ENCODE data around the gene KCNAB3.
A peak's percentile ranks its signal among the peaks of the same experiment; 100 is the strongest.

The KCNAB3 gene

GRCh38 chr17:7894866-7895265, 34.8 kb downstream of the KCNAB3 start:
- no peak for DNase-seq (ENCODE audit: low spot score)
- in situ Hi-C loops (cut with MboI; ENCODE audit: low sequenced_read_pairs, unreplicated experiment), result no loop called here

GRCh38 chr17:7894226-7894625, 35.4 kb downstream of the KCNAB3 start:
- DNase-seq (ENCODE audit: low spot score), result no peak
- no peak for TF ChIP-seq CTCF (IDR thresholded peaks at IDR 0.05; ENCODE audit: borderline replicate concordance, control extremely low read depth, extremely low read depth, insufficient read depth, missing control alignments)
- in situ Hi-C loops (cut with MboI; ENCODE audit: low sequenced_read_pairs, unreplicated experiment), result no loop called here

More at GRCh38 chr17:7894866-7895265, 34.8 kb downstream of the KCNAB3 start:
- TF ChIP-seq CTCF (IDR thresholded peaks at IDR 0.05; ENCODE audit: borderline replicate concordance, control extremely low read depth, extremely low read depth, insufficient read depth, missing control alignments), result no peak

GRCh38 chr17:7893187-7893880, 36.3 kb downstream of the KCNAB3 start:
- DNase-seq (ENCODE audit: low spot score), result no peak
- TF ChIP-seq CTCF (IDR thresholded peaks at IDR 0.05; ENCODE audit: borderline replicate concordance, control extremely low read depth, extremely low read depth, insufficient read depth, missing control alignments), result no peak
- in situ Hi-C loops (cut with MboI; ENCODE audit: low sequenced_read_pairs, unreplicated experiment), result no loop called here

GRCh38 chr17:7889166-7889955, 40.3 kb downstream of the KCNAB3 start:
- no peak for DNase-seq (ENCODE audit: low spot score)
- in situ Hi-C loops (cut with MboI; ENCODE audit: low sequenced_read_pairs, unreplicated experiment), result no loop called here

GRCh38 chr17:7888184-7888920, 41.3 kb downstream of the KCNAB3 start, which contains the start of gene CHD3:
Gene CHD3 (plus strand): TSS chr17:7888789. CDS start chr17:7889001, 212 bp downstream.
- in situ Hi-C loops (cut with MboI; ENCODE audit: low sequenced_read_pairs, unreplicated experiment), result no loop called here
- no peak for TF ChIP-seq CTCF (IDR thresholded peaks at IDR 0.05; ENCODE audit: borderline replicate concordance, control extremely low read depth, extremely low read depth, insufficient read depth, missing control alignments)
- DNase-seq (ENCODE audit: low spot score), result no peak

More at GRCh38 chr17:7889166-7889955, 40.3 kb downstream of the KCNAB3 start:
- TF ChIP-seq CTCF (IDR thresholded peaks at IDR 0.05; ENCODE audit: borderline replicate concordance, control extremely low read depth, extremely low read depth, insufficient read depth, missing control alignments), result no peak

GRCh38 chr17:7887482-7888183, 42.0 kb downstream of the KCNAB3 start:
- peak; percentile 93 for DNase-seq (ENCODE audit: low spot score)
- no peak for TF ChIP-seq CTCF (IDR thresholded peaks at IDR 0.05; ENCODE audit: borderline replicate concordance, control extremely low read depth, extremely low read depth, insufficient read depth, missing control alignments)
- in situ Hi-C loops (cut with MboI; ENCODE audit: low sequenced_read_pairs, unreplicated experiment), result no loop called here

All from GM13976 (cell line).